ENCODE measurements around the gene HIBCH.

HIBCH gene

GRCh38 chr2:190323406-190323805, 3.8 kb upstream of the HIBCH start:
- H3K4me3 ChIP-seq = no peak overlapping the region
- no peak overlapping the region for H3K27ac ChIP-seq
- H3K36me3 ChIP-seq = no peaks in the 10 kb centered on the region
- TF ChIP-seq CTCF (IDR thresholded peaks at IDR 0.05) = no peak
- intact Hi-C loops (cut with DNase I; ENCODE audit: low total_unique reads) = no loop called here
- no peaks in the 10 kb centered on the region for H3K9me3 ChIP-seq
- peaks cover 0 to 2% of the 10 kb centered on the region in 2 donors for H3K27me3 ChIP-seq
- no peak for DNase-seq
- H3K4me1 ChIP-seq = peaks cover 0 to 10% (median 5%) of the 10 kb centered on the region in 4 donors

GRCh38 chr2:190320696-190321095, 1.1 kb upstream of the HIBCH start:
- no peaks in the 10 kb centered on the region for H3K36me3 ChIP-seq
- no peaks in the 10 kb centered on the region for H3K27me3 ChIP-seq
- no peaks in the 10 kb centered on the region for H3K9me3 ChIP-seq
- intact Hi-C loops (cut with DNase I; ENCODE audit: low total_unique reads) = no loop called here
- no peak for TF ChIP-seq CTCF (IDR thresholded peaks at IDR 0.05)
- H3K27ac ChIP-seq = peak overlapping the region; percentile 89 to 91
- no peak for DNase-seq
- H3K4me3 ChIP-seq = no peak overlapping the region
- H3K4me1 ChIP-seq = peaks cover 0 to 32% (median 16%) of the 10 kb centered on the region in 4 donors

DNA sequence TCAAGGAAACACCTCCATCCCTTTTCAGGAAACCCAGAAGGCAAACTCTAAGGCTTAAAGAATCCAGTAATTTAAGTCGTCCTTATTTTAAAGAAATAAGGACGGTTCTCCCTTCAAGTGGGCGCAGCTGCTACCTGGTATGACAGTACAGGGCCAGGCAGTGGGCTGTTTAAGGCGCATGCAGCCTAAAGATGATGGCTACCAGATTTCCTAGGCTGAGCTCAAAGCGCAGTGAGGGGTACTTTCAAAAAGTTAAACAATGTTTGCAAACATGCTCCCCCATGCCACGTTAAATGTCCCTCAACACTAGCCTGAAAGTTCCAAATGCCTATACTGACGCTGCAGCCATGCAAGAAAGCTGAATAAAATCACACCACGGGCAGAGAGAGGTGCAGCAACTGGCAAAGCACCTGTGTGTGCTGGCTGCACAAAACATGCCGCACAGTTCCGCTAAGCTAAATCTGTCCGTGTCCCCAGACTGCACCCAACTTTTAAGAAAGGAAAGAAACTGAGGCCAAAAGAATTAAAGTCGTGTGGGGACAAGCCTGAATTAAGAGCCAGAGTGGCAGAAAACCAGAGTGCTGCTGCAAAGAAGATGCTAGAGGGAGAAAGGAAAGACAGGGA, 583 bp downstream of the HIBCH start:
- Histone ChIP-seq H3K4me3 (peak overlapping the region; percentile 80 to 86), H3K9me3 (no peaks in the 10 kb centered on the region), H3K4me1 (peaks cover 0 to 43% (median 21%) of the 10 kb centered on the region in 4 donors), H3K36me3 (no peaks in the 10 kb centered on the region), H3K27me3 (no peaks in the 10 kb centered on the region), H3K27ac (peak overlapping the region; percentile 89 to 91)
- intact Hi-C loops (cut with DNase I; ENCODE audit: low total_unique reads) = no loop called here
- DNase-seq = no peak
- TF ChIP-seq CTCF (IDR thresholded peaks at IDR 0.05) = no peak

DNA sequence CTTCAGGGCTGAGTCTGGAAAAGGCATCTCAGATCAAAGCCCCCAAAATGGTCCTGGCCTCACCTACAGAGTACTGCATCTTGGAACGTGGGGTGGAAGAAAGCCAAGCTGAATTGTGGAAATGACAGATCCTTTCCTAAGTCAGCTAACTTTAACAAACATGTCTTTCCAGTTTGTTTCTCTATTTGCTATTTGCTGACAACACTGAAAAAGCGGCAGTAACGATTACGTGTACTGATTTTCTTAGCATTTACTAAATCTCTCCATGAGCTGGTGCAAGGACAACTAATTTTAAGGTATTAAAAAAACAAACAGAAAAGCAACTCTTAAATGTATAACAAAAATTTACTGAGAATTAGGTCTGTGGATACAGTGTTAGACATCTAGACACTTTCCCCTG, 1.1 kb downstream of the HIBCH start:
- Histone ChIP-seq H3K36me3 (no peaks in the 10 kb centered on the region), H3K27ac (peak overlapping the region; percentile 89 to 91), H3K27me3 (no peaks in the 10 kb centered on the region), H3K9me3 (no peaks in the 10 kb centered on the region), H3K4me1 (peaks cover 0 to 48% (median 21%) of the 10 kb centered on the region in 4 donors), H3K4me3 (peak overlapping the region; percentile 80 to 86)
- DNase-seq = no peak
- intact Hi-C loops (cut with DNase I; ENCODE audit: low total_unique reads) = no loop called here
- no peak for TF ChIP-seq CTCF (IDR thresholded peaks at IDR 0.05)

GRCh38 chr2:190315273-190315672, 4.4 kb downstream of the HIBCH start:
- intact Hi-C loops (cut with DNase I; ENCODE audit: low total_unique reads) = no loop called here
- no peaks in the 10 kb centered on the region for H3K9me3 ChIP-seq
- peaks cover 0 to 13% (median 4%) of the 10 kb centered on the region in 3 donors for H3K36me3 ChIP-seq
- no peaks in the 10 kb centered on the region for H3K27me3 ChIP-seq
- H3K4me1 ChIP-seq = peaks cover 0 to 46% (median 21%) of the 10 kb centered on the region in 4 donors
- no peak overlapping the region for H3K4me3 ChIP-seq
- DNase-seq = no peak
- TF ChIP-seq CTCF (IDR thresholded peaks at IDR 0.05) = no peak
- no peak overlapping the region for H3K27ac ChIP-seq
